Smooth muscle cell (in vitro differentiated cells): ENCODE data around the gene OTUD3. TPM values are rescaled to one million over a fixed set of nuclear protein-coding genes. Genes with fewer than 3 reads are reported as not detected.

Experiments
- DNase-seq: peaks from one replicate; lab custom pipeline; 2025; ENCODE audit not compliant: unreplicated experiment; lab: John Stamatoyannopoulos, UW
- H2AFZ ChIP-seq: fragments of 200-600 bp; sonication (generic); 2 replicates; pipeline ENCODE4 v1.6.0; 2016; ENCODE audit warnings: antibody characterized with exemption, low read depth, mild to moderate bottlenecking
- H3F3A ChIP-seq: fragments of 200-600 bp; sonication (generic); 2 replicates; pipeline ENCODE4 v1.6.0; 2017; ENCODE audit warnings: antibody characterized with exemption, low read depth
- H3K27ac ChIP-seq: fragments of 200-600 bp; sonication (generic); 2 replicates; pipeline ENCODE4 v1.5.1; 2016; ENCODE audit warnings: low read depth, mild to moderate bottlenecking
- H3K27me3 ChIP-seq: fragments of 200-600 bp; sonication (generic); 2 replicates; pipeline ENCODE4 v1.6.1; 2016; ENCODE audit warnings: low read depth, mild to moderate bottlenecking
- H3K36me3 ChIP-seq: fragments of 200-600 bp; sonication (generic); 2 replicates; pipeline ENCODE4 v1.5.1; 2016; ENCODE audit warnings: low read depth
- H3K4me1 ChIP-seq: fragments of 200-600 bp; sonication (generic); 2 replicates; pipeline ENCODE4 v1.5.1; 2016; ENCODE audit warnings: low read depth
- H3K4me2 ChIP-seq: fragments of 200-600 bp; sonication (generic); 2 replicates; pipeline ENCODE4 v1.6.0; 2016; ENCODE audit warnings: mild to moderate bottlenecking
- H3K4me3 ChIP-seq: fragments of 200-600 bp; sonication (generic); 2 replicates; pipeline ENCODE4 v1.5.1; 2016; ENCODE audit warnings: mild to moderate bottlenecking
- H3K79me2 ChIP-seq: fragments of 200-600 bp; sonication (generic); 2 replicates; pipeline ENCODE4 v1.6.0; 2016; ENCODE audit warnings: low read depth, mild to moderate bottlenecking
- H3K9ac ChIP-seq: fragments of 200-600 bp; sonication (generic); 2 replicates; pipeline ENCODE4 v1.6.0; 2016; ENCODE audit warnings: low read depth
- H3K9me3 ChIP-seq: fragments of 200-600 bp; sonication (generic); replicated peaks from 2 replicates; pipeline ENCODE4 v1.5.1; 2016; ENCODE audit warnings: low read depth
- H4K20me1 ChIP-seq: fragments of 200-600 bp; sonication (generic); 2 replicates; pipeline ENCODE4 v1.6.0; 2016; ENCODE audit warnings: low read depth
- CTCF ChIP-seq: fragments of 200-600 bp; sonication (generic); IDR thresholded peaks from 2 replicates; pipeline ENCODE4 v1.5.1; 2017; ENCODE audit warnings: borderline replicate concordance, mild to moderate bottlenecking, antibody characterized with exemption; ENCODE audit not compliant: insufficient read depth, poor library complexity, severe bottlenecking
- WGBS: methylation state at CpG from one replicate; pipeline ENCODE4 v1.1.7; 2016; ENCODE audit warnings: low lambda C conversion rate; 5-methylcytosine and 5-hydroxymethylcytosine counted together
- polyA plus RNA-seq: library from polyadenylated mRNA; unstranded; fragments of >200 nt; fragmentation: Nextera tagmentation; extraction: Ambion mirVana; gene quantifications from 2 replicates; pipeline ENCODE4 v1.2.1, GENCODE V29; 2016
- total RNA-seq: library from RNA; depleted of rRNA; stranded (reverse); fragments of >200 nt; gene quantifications from 2 replicates; pipeline ENCODE4 v1.2.3, GENCODE V29; 2014

OTUD3 gene
- total and polyA plus RNA-seq, 2 experiments from 2014 or later: 2.6 to 9.9 TPM

- H3K36me3 ChIP-seq: no peaks in the 10 kb centered on the region
- no peak overlapping the region for H3K27ac ChIP-seq
- DNase-seq: no peak
- H3K9ac ChIP-seq: no peak overlapping the region
- H3K27me3 ChIP-seq: no peaks in the 10 kb centered on the region
- no peak for TF ChIP-seq CTCF
- H3F3A ChIP-seq: no peaks in the 10 kb centered on the region
- no peaks in the 10 kb centered on the region for H3K9me3 ChIP-seq
- H3K79me2 ChIP-seq: no peaks in the 10 kb centered on the region
- H3K4me2 ChIP-seq: no peak overlapping the region
- WGBS: 77% methylated on average over 3 of the region's 3 CpGs
- H3K4me1 ChIP-seq: no peaks in the 10 kb centered on the region
- H2AFZ ChIP-seq: no peak overlapping the region
- no peak overlapping the region for H3K4me3 ChIP-seq
- H4K20me1 ChIP-seq: no peaks in the 10 kb centered on the region
Measured at GRCh38 chr1:19942088-19942487, 59.9 kb downstream of the OTUD3 start.

- Histone ChIP-seq H3K4me1 (no peaks in the 10 kb centered on the region), H2AFZ (no peak overlapping the region), H3K79me2 (no peaks in the 10 kb centered on the region), H3K9me3 (no peaks in the 10 kb centered on the region), H3K4me3 (no peak overlapping the region), H3K4me2 (no peak overlapping the region), H3K27ac (no peak overlapping the region), H3K36me3 (no peaks in the 10 kb centered on the region), H3K9ac (no peak overlapping the region), H3K27me3 (no peaks in the 10 kb centered on the region), H4K20me1 (no peaks in the 10 kb centered on the region), H3F3A (no peaks in the 10 kb centered on the region)
- DNase-seq: no peak
- WGBS: 96% methylated on average over 2 of the region's 2 CpGs
- no peak for TF ChIP-seq CTCF
Measured at GRCh38 chr1:19942657-19943056, 60.5 kb downstream of the OTUD3 start.

- Histone ChIP-seq H3K27me3 (no peaks in the 10 kb centered on the region), H3K9ac (no peak overlapping the region), H2AFZ (no peak overlapping the region), H3K79me2 (no peaks in the 10 kb centered on the region), H3K9me3 (no peaks in the 10 kb centered on the region), H3K4me3 (no peak overlapping the region), H4K20me1 (no peaks in the 10 kb centered on the region), H3K4me2 (no peak overlapping the region), H3K27ac (no peak overlapping the region), H3F3A (no peaks in the 10 kb centered on the region), H3K36me3 (no peaks in the 10 kb centered on the region), H3K4me1 (no peaks in the 10 kb centered on the region)
- DNase-seq: no peak
- 20% methylated on average over 2 of the region's 2 CpGs for WGBS
- no peak for TF ChIP-seq CTCF
Measured at GRCh38 chr1:19945914-19946313, 63.7 kb downstream of the OTUD3 start.

- no peak for DNase-seq
- Histone ChIP-seq H3K9ac (no peak overlapping the region), H3F3A (no peaks in the 10 kb centered on the region), H3K4me2 (no peak overlapping the region), H4K20me1 (no peaks in the 10 kb centered on the region), H2AFZ (no peak overlapping the region), H3K27ac (no peak overlapping the region), H3K36me3 (no peaks in the 10 kb centered on the region), H3K79me2 (no peaks in the 10 kb centered on the region), H3K9me3 (no peaks in the 10 kb centered on the region), H3K27me3 (no peaks in the 10 kb centered on the region), H3K4me3 (no peak overlapping the region), H3K4me1 (no peaks in the 10 kb centered on the region)
- no peak for TF ChIP-seq CTCF
- 74% methylated on average over 6 of the region's 6 CpGs for WGBS
Measured at GRCh38 chr1:19946331-19946751, 64.1 kb downstream of the OTUD3 start.
